ES-I3 (cell line): ENCODE results near the gene ST6GALNAC5.
"Not testable (repeated sequence)": the region's sequence is repeated elsewhere in the genome, so short reads cannot be mapped to it uniquely, and the experiment has no call there.

Experiments used
- H3K36me3 ChIP-seq: 2 replicates; pipeline ENCODE4 v1.6.1; 2013; ENCODE audit warnings: mild to moderate bottlenecking, low read length, control low read depth, moderate library complexity; ENCODE audit not compliant: insufficient read depth
- H3K4me1 ChIP-seq: 2 replicates; pipeline ENCODE4 v1.6.1; 2013; ENCODE audit warnings: mild to moderate bottlenecking, control low read depth, low read length; ENCODE audit not compliant: insufficient read depth
- H3K9ac ChIP-seq: 2 replicates; pipeline ENCODE4 v1.6.1; 2013; ENCODE audit warnings: low read depth, mild to moderate bottlenecking, low read length, moderate library complexity
- H3K9me3 ChIP-seq: 2 replicates; pipeline ENCODE4 v1.6.1; 2013; ENCODE audit warnings: mild to moderate bottlenecking, low read length, moderate library complexity; ENCODE audit not compliant: control insufficient read depth, insufficient read depth

The ST6GALNAC5 gene

DNA sequence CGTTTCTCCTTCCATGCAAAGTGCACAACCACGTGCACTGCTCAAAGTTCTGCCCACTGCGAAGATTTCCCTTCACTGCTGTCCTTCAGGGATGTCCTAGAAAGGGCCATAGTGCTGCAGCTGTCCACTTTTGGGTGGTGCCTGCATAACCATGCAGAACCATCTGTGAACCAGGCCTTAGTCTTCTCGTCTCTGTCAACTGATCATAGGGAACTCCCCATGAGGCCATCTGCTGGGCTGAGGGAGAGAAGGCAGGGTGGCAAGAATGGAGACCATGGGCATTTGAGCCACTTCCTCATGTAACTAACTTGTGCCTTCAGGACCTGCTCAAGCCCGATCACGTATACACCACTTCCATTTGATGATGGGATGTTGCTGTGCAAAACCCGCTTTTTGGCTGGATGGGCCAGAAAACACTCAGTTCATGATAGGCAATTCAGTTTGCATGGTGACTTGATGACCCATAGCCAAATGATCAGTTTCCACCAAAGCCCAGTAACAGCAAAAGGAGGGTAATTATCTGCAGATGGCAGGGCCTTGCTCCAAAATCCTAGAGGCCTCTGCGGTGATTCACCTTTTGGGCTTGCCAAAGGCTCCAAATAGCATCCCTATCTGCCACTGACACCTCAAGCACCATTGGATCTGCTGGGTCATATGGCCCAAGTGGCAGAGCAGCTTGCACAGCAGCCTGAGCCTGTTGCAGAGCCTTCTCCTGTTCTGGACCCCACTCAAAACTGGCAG is 9.5 kb downstream of the ST6GALNAC5 start:
- Histone ChIP-seq H3K36me3 (no peaks in the 10 kb centered on the region), H3K9me3 (no peaks in the 10 kb centered on the region; the same call in 1 of the 2 replicates), H3K9ac (no peak overlapping the region), H3K4me1 (no peaks in the 10 kb centered on the region)

DNA sequence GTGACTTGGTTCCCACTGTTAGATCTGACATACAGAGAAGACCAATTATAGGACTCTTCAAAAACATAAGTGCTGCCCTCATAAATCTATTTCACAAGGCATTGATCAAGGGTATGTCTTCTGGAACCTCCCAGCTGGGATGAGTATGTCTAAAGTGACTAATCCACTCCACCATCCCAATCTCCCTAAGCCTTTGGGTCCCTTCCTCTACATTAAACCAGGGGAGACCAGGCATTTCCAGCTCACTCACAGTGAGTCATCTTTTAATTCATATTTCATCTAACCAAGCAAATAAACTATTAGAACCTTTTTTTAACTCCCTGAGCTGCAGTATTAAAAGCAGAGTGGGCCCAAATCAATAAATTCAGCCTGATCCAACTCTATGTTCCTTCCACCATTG is 11.7 kb downstream of the ST6GALNAC5 start:
- H3K9ac ChIP-seq, H3K4me1 ChIP-seq, H3K36me3 ChIP-seq, H3K9me3 ChIP-seq: not testable (repeated sequence)

DNA sequence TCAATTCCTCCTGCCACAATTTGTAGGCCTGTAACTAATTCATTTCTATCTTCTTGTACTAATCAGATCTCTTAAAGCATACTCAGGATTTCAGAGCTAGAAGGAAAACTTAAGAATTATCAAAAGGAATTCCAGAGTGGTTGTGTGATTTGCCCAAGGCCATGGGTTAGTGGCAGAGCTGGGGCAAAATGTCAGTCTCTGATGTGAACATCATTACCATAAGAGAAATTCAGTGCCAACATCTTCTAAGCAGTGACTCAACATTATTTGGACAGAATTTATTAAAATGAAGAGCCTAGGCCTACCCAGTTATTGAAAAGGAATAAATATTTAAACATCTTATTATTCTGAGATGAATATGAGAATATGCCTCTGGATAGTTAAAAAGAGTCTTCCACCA is 14.5 kb downstream of the ST6GALNAC5 start:
- no peaks in the 10 kb centered on the region for H3K4me1 ChIP-seq
- no peak overlapping the region for H3K9ac ChIP-seq
- no peaks in the 10 kb centered on the region for H3K9me3 ChIP-seq
- H3K36me3 ChIP-seq: no peaks in the 10 kb centered on the region

DNA sequence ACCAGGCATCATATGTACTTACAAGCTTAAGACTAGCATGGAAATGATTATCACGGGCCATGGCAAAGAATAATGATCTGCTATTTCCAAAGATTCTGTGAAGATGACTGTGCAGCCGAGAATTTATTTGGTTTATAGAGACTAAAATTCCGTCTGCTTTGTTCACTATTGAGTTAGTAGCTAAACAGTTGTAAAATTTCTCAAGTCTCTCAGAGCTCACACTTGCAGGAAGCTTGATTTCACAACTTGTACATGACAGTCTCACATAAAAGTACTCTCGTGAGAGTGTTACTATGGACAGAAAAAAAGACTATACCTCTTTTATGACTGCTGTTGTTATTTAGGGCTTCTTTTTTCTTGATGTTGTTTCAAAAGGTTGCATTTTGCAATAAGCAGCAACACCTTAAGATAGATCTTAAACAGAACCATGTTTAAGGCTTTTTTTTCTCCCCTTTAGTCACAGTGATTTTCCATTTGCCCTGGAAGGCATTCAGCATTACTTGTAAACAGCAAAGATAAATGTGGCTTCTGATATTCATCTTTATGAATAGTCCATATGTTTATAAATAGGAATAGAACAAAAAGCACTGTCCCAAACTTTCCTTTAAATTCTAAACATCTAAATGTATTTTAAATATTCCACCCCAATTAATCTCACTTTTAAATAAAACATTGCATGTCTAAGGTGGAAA is 24.8 kb downstream of the ST6GALNAC5 start:
- no peaks in the 10 kb centered on the region for H3K9me3 ChIP-seq
- H3K36me3 ChIP-seq: no peaks in the 10 kb centered on the region
- H3K4me1 ChIP-seq: no peaks in the 10 kb centered on the region
- H3K9ac ChIP-seq: no peak overlapping the region

DNA sequence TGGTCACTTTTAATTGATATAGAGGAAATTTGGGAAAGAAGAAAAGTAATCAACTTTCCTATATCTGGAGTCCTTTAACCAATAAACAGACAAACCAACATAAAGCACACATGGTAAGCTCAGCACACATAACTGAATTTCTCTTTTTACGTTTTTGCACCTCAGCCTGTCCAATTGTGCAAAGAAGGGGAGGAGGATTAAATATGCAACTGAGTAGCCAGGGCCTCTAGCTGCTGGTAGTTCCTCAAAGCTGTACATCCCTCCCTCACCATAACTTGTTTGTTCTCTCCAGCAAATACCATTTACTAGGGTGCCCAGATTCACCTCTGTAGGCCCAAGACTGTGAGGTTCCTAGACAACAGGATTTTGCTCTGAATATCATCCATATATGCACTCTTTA is 25.4 kb downstream of the ST6GALNAC5 start:
- Histone ChIP-seq H3K36me3 (no peaks in the 10 kb centered on the region), H3K9ac (no peak overlapping the region), H3K9me3 (no peaks in the 10 kb centered on the region), H3K4me1 (no peaks in the 10 kb centered on the region)

DNA sequence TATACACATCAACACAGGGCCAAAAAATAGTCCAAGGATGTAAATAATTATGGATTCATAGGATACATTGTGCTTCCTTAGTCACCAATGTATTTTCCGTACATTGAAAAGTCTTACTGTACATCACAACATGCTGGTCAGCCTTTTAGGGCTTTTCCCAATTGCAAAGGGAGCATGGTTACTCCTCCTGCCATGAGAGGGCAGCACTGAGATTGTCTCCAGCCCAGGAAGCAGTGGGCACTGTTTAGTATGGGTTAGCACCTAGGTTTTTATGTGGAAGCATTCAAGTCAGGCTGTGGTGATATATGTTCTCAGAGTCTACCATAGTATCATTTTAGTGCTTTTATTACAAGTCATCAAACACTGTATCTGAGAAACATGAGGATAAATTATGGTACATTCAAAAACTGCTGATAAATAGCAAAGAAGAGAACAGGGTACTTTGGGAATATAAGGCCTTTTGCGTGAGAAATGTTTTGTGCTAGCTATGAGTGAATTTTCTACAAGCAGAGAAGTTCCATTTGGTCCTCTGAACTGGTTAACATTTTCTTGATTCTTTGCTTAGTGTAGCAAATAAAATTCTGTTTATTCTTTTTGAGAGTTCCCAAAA is 34.0 kb downstream of the ST6GALNAC5 start:
- H3K9ac ChIP-seq: no peak overlapping the region
- H3K9me3 ChIP-seq: no peaks in the 10 kb centered on the region
- H3K36me3 ChIP-seq: no peaks in the 10 kb centered on the region
- H3K4me1 ChIP-seq: no peaks in the 10 kb centered on the region

DNA sequence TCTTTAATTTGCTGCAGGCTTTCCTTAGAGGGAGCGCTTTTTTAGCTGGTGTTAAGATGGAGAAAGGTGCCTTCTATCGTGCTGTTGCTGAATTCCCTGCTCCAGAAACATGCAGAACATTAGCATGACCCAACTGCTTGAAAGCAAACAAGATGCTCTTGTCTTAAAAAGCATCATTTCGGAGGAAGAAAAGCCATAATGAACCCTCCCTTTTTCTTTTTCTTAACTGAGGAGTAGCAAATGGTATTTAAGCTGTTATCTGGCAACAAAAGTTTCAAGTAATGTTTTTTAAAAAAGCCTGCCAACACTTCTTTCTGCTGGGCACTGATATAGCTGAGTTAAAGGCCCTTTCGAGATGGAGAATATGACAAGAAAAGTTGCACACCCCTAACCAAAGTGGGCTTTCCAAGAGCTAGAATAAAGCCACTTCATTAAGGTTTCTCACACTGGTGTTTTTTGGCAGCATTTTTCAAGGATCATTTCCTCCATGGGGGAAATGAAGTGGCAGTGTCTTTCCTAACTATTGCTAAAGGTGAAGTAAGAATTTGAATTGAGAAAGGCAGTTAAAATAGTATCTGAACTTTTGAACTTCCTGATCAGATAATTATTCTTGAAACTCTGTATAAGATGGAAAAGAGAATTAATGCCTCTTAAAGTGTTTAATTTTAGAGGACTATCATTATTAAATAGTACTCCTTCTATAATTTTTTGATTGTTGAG is 38.8 kb downstream of the ST6GALNAC5 start:
- Histone ChIP-seq H3K9me3 (no peaks in the 10 kb centered on the region; the same call in 1 of the 2 replicates), H3K9ac (no peak overlapping the region), H3K4me1 (no peaks in the 10 kb centered on the region), H3K36me3 (no peaks in the 10 kb centered on the region; the same call in 1 of the 2 replicates)

DNA sequence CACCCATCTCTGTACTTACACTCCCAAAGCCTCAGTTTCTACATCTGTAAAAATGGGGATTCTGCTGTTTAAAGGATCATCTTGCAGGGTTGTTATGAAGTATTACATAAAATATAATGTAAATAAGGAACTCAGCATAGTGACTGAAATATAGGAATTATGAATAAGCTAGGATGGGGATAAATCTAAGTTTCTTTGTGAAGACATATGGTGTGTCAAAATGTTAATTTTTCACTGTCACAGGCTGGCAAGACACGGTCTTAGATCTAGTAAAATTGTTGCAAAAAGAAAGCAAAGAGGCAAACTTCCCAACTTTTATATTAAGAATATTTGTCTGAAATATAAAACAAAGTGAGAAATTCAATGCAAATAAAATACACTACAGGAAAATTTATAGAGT is 42.0 kb downstream of the ST6GALNAC5 start:
- Histone ChIP-seq H3K36me3 (no peaks in the 10 kb centered on the region; the same call in 1 of the 2 replicates), H3K9me3 (no peaks in the 10 kb centered on the region; the same call in 1 of the 2 replicates), H3K4me1 (no peaks in the 10 kb centered on the region), H3K9ac (no peak overlapping the region)

DNA sequence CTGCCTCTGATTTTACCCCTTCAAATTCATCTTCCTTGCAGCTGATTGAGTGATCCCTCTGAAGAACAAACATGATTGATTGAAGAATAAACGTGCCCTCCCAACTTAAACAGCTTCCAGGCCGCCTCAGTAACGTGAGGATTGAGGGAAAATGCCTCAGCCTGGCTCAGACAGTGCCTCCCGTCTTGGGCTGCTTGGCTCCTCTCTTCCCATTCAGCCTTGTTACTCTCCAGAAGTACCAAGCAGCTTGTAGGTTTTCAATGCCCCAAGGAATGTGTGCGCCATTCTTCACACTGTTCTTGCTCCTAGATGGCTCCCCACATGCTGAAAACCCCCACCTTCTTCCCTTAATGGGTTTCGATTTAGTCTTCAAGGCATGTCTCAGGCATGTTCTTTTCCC is 51.8 kb downstream of the ST6GALNAC5 start:
- Histone ChIP-seq H3K36me3 (no peaks in the 10 kb centered on the region), H3K9ac (peak overlapping the region; percentile 13; the same call in 1 of the 2 replicates), H3K4me1 (peaks cover 14% of the 10 kb centered on the region; the same call in 1 of the 2 replicates), H3K9me3 (no peaks in the 10 kb centered on the region)

DNA sequence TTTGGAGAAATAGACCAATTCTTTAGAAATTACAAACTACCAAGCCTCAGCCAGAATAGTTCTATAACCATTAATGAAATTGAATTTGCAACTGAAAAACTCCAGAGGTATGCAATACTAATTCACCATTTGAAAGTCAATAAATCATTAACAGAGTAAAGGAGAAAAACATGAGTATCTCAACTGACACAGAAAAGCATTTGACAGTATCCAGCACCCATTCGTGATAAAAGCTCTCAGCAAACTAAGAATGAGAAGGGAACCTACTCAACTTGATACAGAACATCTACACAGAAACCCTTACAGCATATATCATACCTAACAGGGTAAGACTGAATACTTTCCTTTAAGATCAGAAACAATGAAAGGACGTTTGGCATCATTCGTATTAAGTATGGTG is 54.3 kb downstream of the ST6GALNAC5 start:
- Histone ChIP-seq H3K9me3 (no peaks in the 10 kb centered on the region), H3K36me3 (no peaks in the 10 kb centered on the region), H3K4me1 (peaks cover 14% of the 10 kb centered on the region; the same call in 1 of the 2 replicates), H3K9ac (no peak overlapping the region)

DNA sequence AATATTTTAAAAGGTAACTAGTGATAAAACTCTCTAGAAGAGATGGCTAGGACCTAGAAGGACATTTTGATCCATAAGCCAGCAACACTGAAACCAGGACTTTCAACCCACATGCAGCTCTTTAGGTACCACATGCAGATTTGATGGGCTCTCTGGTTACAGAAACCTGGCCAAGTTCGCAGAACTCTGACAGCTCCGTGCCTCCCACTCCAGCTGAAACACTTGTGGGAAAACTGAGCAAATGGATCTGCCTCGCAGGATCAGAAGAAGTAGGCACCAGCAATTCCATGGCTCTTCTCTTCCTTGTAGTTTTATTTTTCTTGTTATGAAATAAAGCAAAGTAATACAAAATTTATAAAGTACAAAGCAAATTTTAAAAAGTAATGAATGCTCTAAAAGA is 58.5 kb downstream of the ST6GALNAC5 start:
- Histone ChIP-seq H3K9ac (no peak overlapping the region), H3K36me3 (no peaks in the 10 kb centered on the region; the same call in 1 of the 2 replicates), H3K4me1 (no peaks in the 10 kb centered on the region), H3K9me3 (peaks cover 2% of the 10 kb centered on the region; the same call in 1 of the 2 replicates)

DNA sequence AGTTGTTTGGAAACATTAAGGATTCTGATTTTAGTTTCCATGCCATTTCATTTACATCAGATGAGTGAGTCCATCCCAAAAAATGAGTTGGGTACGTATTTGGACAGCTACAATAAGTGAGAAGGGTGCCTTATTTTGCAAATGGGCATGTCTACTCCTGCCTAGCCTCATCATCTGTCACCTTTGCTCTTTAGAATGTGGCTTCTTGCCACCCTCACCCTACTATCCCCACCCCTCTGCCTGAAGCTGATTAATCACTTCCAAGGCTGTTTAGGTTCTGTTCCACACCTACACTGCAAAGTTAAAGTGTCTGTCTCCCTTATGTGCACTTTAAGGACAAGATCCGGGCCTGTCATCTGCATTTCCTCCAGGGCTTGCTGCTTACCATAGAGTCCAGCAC is 61.2 kb downstream of the ST6GALNAC5 start:
- Histone ChIP-seq H3K36me3 (no peaks in the 10 kb centered on the region; the same call in 1 of the 2 replicates), H3K9ac (no peak overlapping the region), H3K4me1 (peaks cover 3% of the 10 kb centered on the region), H3K9me3 (peaks cover 4% of the 10 kb centered on the region; the same call in 1 of the 2 replicates)

DNA sequence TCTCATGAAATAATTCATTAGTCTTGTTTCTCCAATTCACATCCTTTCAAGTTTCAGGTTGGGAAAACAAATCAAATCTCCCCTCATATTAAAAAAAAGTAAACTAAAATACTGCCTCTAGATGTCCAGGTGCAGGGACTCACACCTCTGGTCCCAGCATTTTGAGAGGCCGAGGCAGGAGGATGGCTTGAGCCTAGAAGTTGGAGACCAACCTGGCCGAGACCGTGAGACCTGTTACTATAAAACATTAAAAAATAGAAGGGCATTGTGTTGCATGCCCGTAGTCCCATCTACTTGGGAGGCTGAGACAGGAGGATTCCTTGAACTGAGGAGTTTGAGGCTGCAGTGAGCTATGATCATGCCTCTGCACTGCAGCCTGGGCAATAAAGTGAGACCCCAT is 61.9 kb downstream of the ST6GALNAC5 start:
- Histone ChIP-seq H3K9ac (no peak overlapping the region), H3K36me3 (no peaks in the 10 kb centered on the region; the same call in 1 of the 2 replicates), H3K9me3 (peaks cover 4% of the 10 kb centered on the region; the same call in 1 of the 2 replicates), H3K4me1 (peaks cover 9% of the 10 kb centered on the region)
